IMR-90 (cell line): ENCODE measurements around the gene STUB1. TPM values are rescaled to one million over a fixed set of nuclear protein-coding genes. Genes with fewer than 3 reads are reported as not detected.

ENCODE experiments used
- ATAC-seq: fragments of 200-7000 bp; cut with Tn5 transposase; 2 replicates; pipeline ENCODE4 v1.9.1; 2020; ENCODE audit warnings: low read depth, mild to moderate bottlenecking, moderate library complexity
- BruUV-seq: library from RNA; stranded (reverse); fragments of 400-500 nt; replicated peaks from 2 replicates; lab custom pipeline; 2021; lab: Mats Ljungman, UMichigan
- CTCF ChIA-PET: fragments of 300-600 bp; formaldehyde crosslinking; extraction: SDS; loops from one replicate; lab custom pipeline; 2021; ENCODE audit warnings: antibody characterized with exemption; lab: Yijun Ruan, JAX
- POLR2A ChIA-PET: fragments of 300-600 bp; sonication (Branson Sonifier 250); formaldehyde crosslinking; loops from one replicate; lab custom pipeline; 2022; ENCODE audit warnings: antibody characterized with exemption; ENCODE audit not compliant: unreplicated experiment; lab: Charles Lee
- DNase-seq: peaks from one replicate; pipeline ENCODE4 v3.0.0; 2013
- H2AFZ ChIP-seq: replicated peaks from 2 replicates; pipeline ENCODE3; 2013; ENCODE audit warnings: low read length, mild to moderate bottlenecking; ENCODE audit not compliant: poor library complexity
- H2AK5ac ChIP-seq: 2 replicates; pipeline ENCODE4 v1.6.1; 2013; ENCODE audit warnings: low read depth, low read length, inconsistent platforms
- H2AK9ac ChIP-seq: replicated peaks from 2 replicates; pipeline ENCODE3; 2013; ENCODE audit warnings: mild to moderate bottlenecking, low read depth, low read length, moderate library complexity; ENCODE audit not compliant: poor library complexity
- H2BK120ac ChIP-seq: 2 replicates; pipeline ENCODE4 v1.6.1; 2013; ENCODE audit warnings: low read depth, low read length, inconsistent platforms
- H2BK15ac ChIP-seq: 3 replicates; pipeline ENCODE4 v1.6.1; 2013; ENCODE audit warnings: low read depth, low read length, inconsistent platforms
- H2BK20ac ChIP-seq: 2 replicates; pipeline ENCODE4 v1.6.1; 2013; ENCODE audit warnings: low read depth, mild to moderate bottlenecking, inconsistent platforms, low read length, moderate library complexity
- H2BK5ac ChIP-seq: 2 replicates; pipeline ENCODE4 v1.6.1; 2013; ENCODE audit warnings: mild to moderate bottlenecking, low read depth, low read length, inconsistent platforms; ENCODE audit not compliant: poor library complexity, severe bottlenecking
- H3K14ac ChIP-seq: replicated peaks from 2 replicates; pipeline ENCODE4 v1.6.1; 2013; ENCODE audit warnings: low read depth, low read length, inconsistent platforms
- H3K18ac ChIP-seq: 2 replicates; pipeline ENCODE4 v1.6.1; 2013; ENCODE audit warnings: low read depth, low read length, control low read depth
- H3K23ac ChIP-seq: 2 replicates; pipeline ENCODE4 v1.6.1; 2013; ENCODE audit warnings: low read depth, low read length, inconsistent platforms
- H3K27ac ChIP-seq: 2 replicates; pipeline ENCODE4 v1.5.1; 2013; ENCODE audit warnings: mild to moderate bottlenecking, control low read depth, low read length; ENCODE audit not compliant: insufficient read depth
- H3K27me3 ChIP-seq: 2 replicates; pipeline ENCODE4 v1.6.1; 2013; ENCODE audit warnings: low read length; ENCODE audit not compliant: control insufficient read depth, insufficient read depth
- H3K36me3 ChIP-seq: 2 replicates; pipeline ENCODE4 v1.6.1; 2013; ENCODE audit warnings: low read length, mixed read lengths; ENCODE audit not compliant: control insufficient read depth, insufficient read depth
- H3K4ac ChIP-seq: 2 replicates; pipeline ENCODE4 v1.6.1; 2013; ENCODE audit warnings: low read depth, low read length, inconsistent platforms
- H3K4me1 ChIP-seq: 2 replicates; pipeline ENCODE4 v1.6.1; 2013; ENCODE audit warnings: low read length, mixed read lengths; ENCODE audit not compliant: control insufficient read depth, insufficient read depth
- H3K4me2 ChIP-seq: 2 replicates; pipeline ENCODE4 v1.6.1; 2013; ENCODE audit warnings: low read depth, mild to moderate bottlenecking, control low read depth, low read length, moderate library complexity
- H3K4me3 ChIP-seq: 2 replicates; pipeline ENCODE4 v1.5.1; 2013; ENCODE audit warnings: low read depth, mild to moderate bottlenecking, control low read depth, low read length, moderate library complexity; ENCODE audit not compliant: insufficient read depth
- H3K56ac ChIP-seq: 2 replicates; pipeline ENCODE4 v1.6.1; 2013; ENCODE audit warnings: low read length, inconsistent platforms; ENCODE audit not compliant: insufficient read depth; ENCODE audit errors: extremely low read depth
- H3K79me1 ChIP-seq, 2 experiments: 2 replicates each; pipeline ENCODE4 v1.6.1; 2013; ENCODE audit warnings: low read length in 2 of 2, inconsistent platforms in 1 of 2, low read depth in 1 of 2
- H3K9ac ChIP-seq: 2 replicates; pipeline ENCODE4 v1.6.1; 2013; ENCODE audit warnings: low read depth, low read length, control low read depth
- H3K9me1 ChIP-seq: 2 replicates; pipeline ENCODE4 v1.6.1; 2013; ENCODE audit warnings: low read length, inconsistent platforms; ENCODE audit not compliant: insufficient read depth
- H3K9me3 ChIP-seq: 2 replicates; pipeline ENCODE4 v1.6.1; 2013; ENCODE audit warnings: low read length; ENCODE audit not compliant: control insufficient read depth, insufficient read depth
- H4K20me1 ChIP-seq: 2 replicates; pipeline ENCODE4 v1.6.1; 2013; ENCODE audit warnings: low read length, inconsistent platforms; ENCODE audit not compliant: insufficient read depth
- H4K5ac ChIP-seq: 2 replicates; pipeline ENCODE4 v1.6.1; 2013; ENCODE audit warnings: mild to moderate bottlenecking, low read depth, low read length, control low read depth
- H4K8ac ChIP-seq, 2 experiments: 2 replicates each; pipeline ENCODE4 v1.6.1; 2013; ENCODE audit warnings: low read depth in 2 of 2, low read length in 2 of 2, control low read depth in 1 of 2, inconsistent platforms in 1 of 2
- H4K91ac ChIP-seq: 2 replicates; pipeline ENCODE4 v1.6.1; 2013; ENCODE audit warnings: low read depth, low read length, inconsistent platforms; ENCODE audit not compliant: insufficient read depth
- BHLHE40 ChIP-seq: fragments of 150-350 bp; IDR thresholded peaks from 2 replicates; pipeline ENCODE4 v1.6.1; 2016; ENCODE audit warnings: mild to moderate bottlenecking, low read depth, low read length
- CEBPB ChIP-seq: IDR thresholded peaks from 2 replicates; pipeline ENCODE4 v1.6.1; 2012; ENCODE audit warnings: low read depth, low read length, improper control_type of control experiment
- CHD1 ChIP-seq: IDR thresholded peaks from 2 replicates; pipeline ENCODE4 v1.6.1; 2012; ENCODE audit warnings: low read depth, low read length, improper control_type of control experiment
- FOS ChIP-seq: fragments of 150-350 bp; IDR thresholded peaks from 2 replicates; pipeline ENCODE4 v1.6.1; 2016; ENCODE audit warnings: low read depth, low read length
- MAFK ChIP-seq: IDR thresholded peaks from 2 replicates; pipeline ENCODE4 v1.6.1; 2012; ENCODE audit warnings: low read depth, low read length, improper control_type of control experiment
- MAZ ChIP-seq: IDR thresholded peaks from 2 replicates; pipeline ENCODE4 v1.6.1; 2012; ENCODE audit warnings: low read depth, mild to moderate bottlenecking, low read length, improper control_type of control experiment, moderate library complexity, borderline replicate concordance
- MXI1 ChIP-seq: IDR thresholded peaks from 2 replicates; pipeline ENCODE4 v1.6.1; 2012; ENCODE audit warnings: low read depth, mild to moderate bottlenecking, low read length, moderate library complexity, borderline replicate concordance
- NFE2L2 ChIP-seq: fragments of 150-350 bp; IDR thresholded peaks from 2 replicates; pipeline ENCODE4 v1.6.1; 2016; ENCODE audit warnings: low read depth, mild to moderate bottlenecking, low read length
- RAD21 ChIP-seq: IDR thresholded peaks from 2 replicates; pipeline ENCODE4 v1.6.1; 2012; ENCODE audit warnings: low read length, improper control_type of control experiment
- RCOR1 ChIP-seq: IDR thresholded peaks from 2 replicates; pipeline ENCODE4 v1.6.1; 2012; ENCODE audit warnings: mild to moderate bottlenecking, low read length, improper control_type of control experiment; ENCODE audit not compliant: insufficient replicate concordance
- RFX5 ChIP-seq: IDR thresholded peaks from 2 replicates; pipeline ENCODE4 v1.8.0; 2012; ENCODE audit warnings: low read depth, mild to moderate bottlenecking, low read length, moderate library complexity
- SMC3 ChIP-seq: fragments of 150-350 bp; IDR thresholded peaks from 2 replicates; pipeline ENCODE4 v1.6.1; 2016; ENCODE audit warnings: low read depth, mild to moderate bottlenecking, antibody characterized with exemption, low read length, moderate library complexity
- WGBS, 2 experiments: methylation state at CpG; one replicate each; pipeline versions ENCODE4 v1.1.5 to v1.1.7; 2013; ENCODE audit warnings: missing lambda C conversion rate in 2 of 2; ENCODE audit not compliant: insufficient read length in 1 of 2; ENCODE audit errors: extremely low coverage in 2 of 2; 5-methylcytosine and 5-hydroxymethylcytosine counted together
- dilution Hi-C: fragments of 300-500 bp; cut with HindIII; formaldehyde crosslinking; loops from one replicate; pipeline ENCODE4 v1.14.3; 2018; ENCODE audit warnings: low sequenced_read_pairs; ENCODE audit not compliant: unreplicated experiment
- in situ Hi-C: fragments of 300-500 bp; cut with MboI; formaldehyde crosslinking; loops from 3 replicates; pipeline ENCODE4 v1.14.3; 2019; ENCODE audit warnings: low sequenced_read_pairs, inconsistent platforms, mixed read lengths
- intact Hi-C: fragments of 100-400 bp; cut with micrococcal nuclease; formaldehyde crosslinking; loops from 2 replicates; pipeline ENCODE4 v1.10.0; 2022
- polyA plus RNA-seq, 3 experiments: library from polyadenylated mRNA; depleted of rRNA; stranded (reverse); fragments of >200 nt; gene quantifications; 2 replicates each; pipeline ENCODE4 v1.2.3, GENCODE V29; 2012; ENCODE audit warnings: low replicate concordance in 1 of 3
- total RNA-seq: library from RNA; depleted of rRNA; stranded (reverse); fragments of >200 nt; gene quantifications from 2 replicates; pipeline ENCODE4 v1.2.3, GENCODE V29; 2012
- TF ChIP-seq, protein P1 (sequence below): fragments of 150-350 bp; IDR thresholded peaks from 2 replicates; pipeline ENCODE4 v1.6.1; 2017; ENCODE audit warnings: mild to moderate bottlenecking, antibody characterized with exemption, low read length, low read depth
- TF ChIP-seq, protein P2 (sequence below): fragments of 150-350 bp; IDR thresholded peaks from 2 replicates; pipeline ENCODE4 v1.6.1; 2016; ENCODE audit warnings: low read depth, mild to moderate bottlenecking, low read length, moderate library complexity, borderline replicate concordance

STUB1 gene
- total and polyA plus RNA-seq, 2 of the 4 experiments (the other 2 are of a cell fraction): 183 to 186 TPM

- no peak overlapping the region for H4K91ac ChIP-seq
- H2AFZ ChIP-seq: no peak overlapping the region
- H3K9me3 ChIP-seq: no peaks in the 10 kb centered on the region
- no peak overlapping the region for H3K23ac ChIP-seq
- ATAC-seq (no peak), DNase-seq (no peak)
- H3K14ac ChIP-seq: no peak overlapping the region
- peaks cover 9 to 49% of the 10 kb centered on the region in 2 experiments; a peak in 3 of 4 replicates for H3K79me1 ChIP-seq
- no peak overlapping the region for H2AK5ac ChIP-seq
- no peaks in the 10 kb centered on the region for H3K27me3 ChIP-seq
- in situ Hi-C loops (no loop called here), dilution Hi-C loops (no loop called here), intact Hi-C loops (no loop called here)
- H3K27ac ChIP-seq: no peak overlapping the region
- 91% methylated on average over 14 of the region's 36 CpGs; no CpG with 5 or more reads in 1 of the 2 experiments for WGBS, 2 experiments
- no peak overlapping the region for H2BK15ac ChIP-seq
- ChIA-PET CTCF (interaction anchor here (0.7 kb wide), 1 partner anchor 162 kb away, joined by 3 read pairs; no protein-coding TSS in a partner anchor), POLR2A (no interaction called here)
- no peak overlapping the region for H3K18ac ChIP-seq
- H3K9me1 ChIP-seq: peaks cover 15% of the 10 kb centered on the region
- H3K4me2 ChIP-seq: peak overlapping the region; percentile 85
- H3K4me3 ChIP-seq: no peak overlapping the region
- H2AK9ac ChIP-seq: peak overlapping the region; percentile 93
- peaks cover 40% of the 10 kb centered on the region for H3K36me3 ChIP-seq
- TF ChIP-seq FOS: no peak
- TF ChIP-seq MXI1: no peak
- no peak for TF ChIP-seq NFE2L2
- TF ChIP-seq CHD1: no peak
- no peak for TF ChIP-seq CEBPB
- no peak for TF ChIP-seq MAFK
- TF ChIP-seq, protein P1, sequence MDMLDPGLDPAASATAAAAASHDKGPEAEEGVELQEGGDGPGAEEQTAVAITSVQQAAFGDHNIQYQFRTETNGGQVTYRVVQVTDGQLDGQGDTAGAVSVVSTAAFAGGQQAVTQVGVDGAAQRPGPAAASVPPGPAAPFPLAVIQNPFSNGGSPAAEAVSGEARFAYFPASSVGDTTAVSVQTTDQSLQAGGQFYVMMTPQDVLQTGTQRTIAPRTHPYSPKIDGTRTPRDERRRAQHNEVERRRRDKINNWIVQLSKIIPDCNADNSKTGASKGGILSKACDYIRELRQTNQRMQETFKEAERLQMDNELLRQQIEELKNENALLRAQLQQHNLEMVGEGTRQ: no peak
- no peak for TF ChIP-seq SMC3
- TF ChIP-seq BHLHE40: no peak
- TF ChIP-seq RCOR1: no peak
- TF ChIP-seq, protein P2, sequence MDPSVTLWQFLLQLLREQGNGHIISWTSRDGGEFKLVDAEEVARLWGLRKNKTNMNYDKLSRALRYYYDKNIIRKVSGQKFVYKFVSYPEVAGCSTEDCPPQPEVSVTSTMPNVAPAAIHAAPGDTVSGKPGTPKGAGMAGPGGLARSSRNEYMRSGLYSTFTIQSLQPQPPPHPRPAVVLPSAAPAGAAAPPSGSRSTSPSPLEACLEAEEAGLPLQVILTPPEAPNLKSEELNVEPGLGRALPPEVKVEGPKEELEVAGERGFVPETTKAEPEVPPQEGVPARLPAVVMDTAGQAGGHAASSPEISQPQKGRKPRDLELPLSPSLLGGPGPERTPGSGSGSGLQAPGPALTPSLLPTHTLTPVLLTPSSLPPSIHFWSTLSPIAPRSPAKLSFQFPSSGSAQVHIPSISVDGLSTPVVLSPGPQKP: no peak
- no peak for TF ChIP-seq RFX5
- TF ChIP-seq MAZ: no peak
- no peak for TF ChIP-seq RAD21
- BruUV-seq: no TSS peak
- H2BK20ac ChIP-seq: no peak overlapping the region
- H4K5ac ChIP-seq: no peak overlapping the region
- peaks cover 20% of the 10 kb centered on the region for H3K4me1 ChIP-seq
- no peak overlapping the region; a peak in 2 of 4 replicates for H4K8ac ChIP-seq
- H2BK120ac ChIP-seq: no peak overlapping the region
- no peak overlapping the region for H2BK5ac ChIP-seq
- H3K4ac ChIP-seq: no peak overlapping the region
- no peak overlapping the region for H3K9ac ChIP-seq
- peaks cover 34% of the 10 kb centered on the region for H4K20me1 ChIP-seq
- H3K56ac ChIP-seq: no peak overlapping the region
These were observed 2.5 kb downstream of the STUB1 start for GRCh38 chr16:682493-683395.
